ENCODE results near the gene ZNF280C.
A peak's percentile ranks its signal among the peaks of the same experiment; 100 is the strongest.

GRCh38 chrX:130165181-130165702 is 103.5 kb downstream of the ZNF280C start:
- TF ChIP-seq CTCF (CRISPR knock-in tag; IDR thresholded peaks at IDR 0.05) (no peak), RAD21 (CRISPR knock-in tag; IDR thresholded peaks at IDR 0.05) (no peak), ZNF263 (CRISPR knock-in tag; IDR thresholded peaks at IDR 0.05) (no peak), ZNF224 (CRISPR knock-in tag; IDR thresholded peaks at IDR 0.05) (0 out of 2 replicates have a peak, but pooled peaks have one; percentile 51), ETV6 (CRISPR knock-in tag; conservative IDR thresholded peaks at IDR 0.05) (no peak), ASH2L (IDR thresholded peaks at IDR 0.05; ENCODE audit: insufficient read length, low read depth, low read length) (no peak), ERF (CRISPR knock-in tag; IDR thresholded peaks at IDR 0.05) (no peak), SNAI1 (CRISPR knock-in tag; IDR thresholded peaks at IDR 0.05; ENCODE audit: borderline replicate concordance) (no peak), HCFC1 (IDR thresholded peaks at IDR 0.05; ENCODE audit: low read depth, low read length) (no peak), ELF1 (CRISPR knock-in tag; IDR thresholded peaks at IDR 0.05) (no peak), ZNF574 (CRISPR knock-in tag; IDR thresholded peaks at IDR 0.05) (no peak), ZZZ3 (CRISPR knock-in tag; IDR thresholded peaks at IDR 0.05; ENCODE audit: borderline replicate concordance) (no peak), POLR2AphosphoS5 (IDR thresholded peaks at IDR 0.05; ENCODE audit: low read depth, low read length) (no peak)
